Lower leg skin (tissue), 3 donors: Measurements from ENCODE around the gene STEAP1.

Source experiments
- CTCF ChIP-seq, 3 donors: fragments of 450-650 bp; IDR thresholded peaks; one replicate each; pipeline ENCODE4 v1.5.1; 2016; ENCODE audit warnings: antibody characterized with exemption in 3 of 3, mild to moderate bottlenecking in 3 of 3, moderate library complexity in 2 of 3
- POLR2A ChIP-seq, 2 donors: fragments of 450-650 bp; IDR thresholded peaks; one replicate each; pipeline ENCODE4 v1.6.1; 2016 to 2017; ENCODE audit warnings: antibody characterized with exemption in 2 of 2, mild to moderate bottlenecking in 1 of 2, moderate library complexity in 1 of 2

GRCh38 chr7:90172121-90172520 is 17.9 kb downstream of the STEAP1 start:
- no peak for TF ChIP-seq CTCF (IDR thresholded peaks at IDR 0.05)
- TF ChIP-seq POLR2A (IDR thresholded peaks at IDR 0.05): no peak
